Esophagus muscularis mucosa (tissue), 4 donors: Measurements from ENCODE around the gene CD40LG.

Experiments used
- CTCF ChIP-seq, 3 experiments: fragments of 200-600 bp in 2 of 3; fragments of 450-650 bp in 1 of 3; sonication (generic) in 2 of 3; IDR thresholded peaks; one replicate each; pipeline ENCODE4 v1.5.1; 2017 to 2019; ENCODE audit warnings: antibody characterized with exemption in 3 of 3, mild to moderate bottlenecking in 2 of 3, moderate library complexity in 1 of 3
- EP300 ChIP-seq: sonication (generic); formaldehyde crosslinking; IDR thresholded peaks from one replicate; pipeline ENCODE4 v1.6.1; 2017; ENCODE audit warnings: antibody characterized with exemption
- POLR2A ChIP-seq: fragments of 450-650 bp; IDR thresholded peaks from one replicate; pipeline ENCODE4 v1.6.1; 2017; ENCODE audit warnings: antibody characterized with exemption, moderate library complexity, mild to moderate bottlenecking, low read depth
- POLR2AphosphoS5 ChIP-seq, 2 donors: sonication (generic); formaldehyde crosslinking; IDR thresholded peaks; one replicate each; pipeline ENCODE4 v1.6.1; 2017; ENCODE audit warnings: antibody characterized with exemption in 2 of 2

GRCh38 chrX:136662104-136662503, 14.1 kb downstream of the CD40LG start:
- TF ChIP-seq CTCF (IDR thresholded peaks at IDR 0.05) (no peak), POLR2A (no peak), POLR2AphosphoS5 (IDR thresholded peaks at IDR 0.05) (no peak), EP300 (no peak)
